Loucy (cell line): ENCODE data around the gene CERS6.

Source experiments
- EZH2phosphoT487 ChIP-seq: fragments of 200-600 bp; IDR thresholded peaks from 2 replicates; pipeline ENCODE4 v1.6.1; 2018; ENCODE audit warnings: antibody characterized with exemption, mild to moderate bottlenecking, moderate library complexity, borderline replicate concordance
- TF ChIP-seq, protein P1 (sequence below): fragments of 200-600 bp; sonication (generic); conservative IDR thresholded peaks from 2 replicates; pipeline ENCODE4 v1.5.1; 2014; ENCODE audit warnings: mild to moderate bottlenecking, antibody characterized with exemption, low read length

DNA sequence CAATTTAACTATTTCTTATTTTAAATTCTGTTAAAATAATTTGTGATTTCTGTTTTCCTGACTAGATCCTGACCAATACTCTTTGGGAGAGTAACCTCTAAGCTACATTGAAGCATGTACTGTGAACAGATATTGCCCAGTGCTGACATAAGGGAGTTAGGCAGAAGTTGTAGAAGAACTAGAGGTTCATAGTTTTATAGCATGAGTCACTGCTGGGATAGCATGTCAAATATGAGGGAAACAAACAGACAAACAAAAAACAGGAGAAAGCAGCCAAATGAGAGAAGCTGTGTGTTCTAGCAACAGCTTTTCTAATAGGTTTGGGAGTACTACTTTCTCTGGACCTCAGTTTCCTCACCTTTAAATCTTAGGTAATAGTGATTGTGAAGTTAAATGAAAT, 72.4 kb downstream of the CERS6 start:
- TF ChIP-seq, protein P1, sequence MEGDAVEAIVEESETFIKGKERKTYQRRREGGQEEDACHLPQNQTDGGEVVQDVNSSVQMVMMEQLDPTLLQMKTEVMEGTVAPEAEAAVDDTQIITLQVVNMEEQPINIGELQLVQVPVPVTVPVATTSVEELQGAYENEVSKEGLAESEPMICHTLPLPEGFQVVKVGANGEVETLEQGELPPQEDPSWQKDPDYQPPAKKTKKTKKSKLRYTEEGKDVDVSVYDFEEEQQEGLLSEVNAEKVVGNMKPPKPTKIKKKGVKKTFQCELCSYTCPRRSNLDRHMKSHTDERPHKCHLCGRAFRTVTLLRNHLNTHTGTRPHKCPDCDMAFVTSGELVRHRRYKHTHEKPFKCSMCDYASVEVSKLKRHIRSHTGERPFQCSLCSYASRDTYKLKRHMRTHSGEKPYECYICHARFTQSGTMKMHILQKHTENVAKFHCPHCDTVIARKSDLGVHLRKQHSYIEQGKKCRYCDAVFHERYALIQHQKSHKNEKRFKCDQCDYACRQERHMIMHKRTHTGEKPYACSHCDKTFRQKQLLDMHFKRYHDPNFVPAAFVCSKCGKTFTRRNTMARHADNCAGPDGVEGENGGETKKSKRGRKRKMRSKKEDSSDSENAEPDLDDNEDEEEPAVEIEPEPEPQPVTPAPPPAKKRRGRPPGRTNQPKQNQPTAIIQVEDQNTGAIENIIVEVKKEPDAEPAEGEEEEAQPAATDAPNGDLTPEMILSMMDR = no peak
- no peak for TF ChIP-seq EZH2phosphoT487
